Activated T-helper 9 cell treated with anti-CD3 and anti-CD28 coated beads, Interleukin-2, amount 50 U/mL, for 16 hours (primary cell): Measurements from ENCODE around the gene ALG1L2.
"Not testable (repeated sequence)": the region's sequence is repeated elsewhere in the genome, so short reads cannot be mapped to it uniquely, and the experiment has no call there.

Experiments
- DNase-seq: peaks from one replicate; pipeline ENCODE4 v3.0.0-alpha.2; 2020; ENCODE audit warnings: low read depth

Gene ALG1L2

GRCh38 chr3:130122891-130123775 lies 41.5 kb downstream of the ALG1L2 start:
- DNase-seq = not testable (repeated sequence)

DNA sequence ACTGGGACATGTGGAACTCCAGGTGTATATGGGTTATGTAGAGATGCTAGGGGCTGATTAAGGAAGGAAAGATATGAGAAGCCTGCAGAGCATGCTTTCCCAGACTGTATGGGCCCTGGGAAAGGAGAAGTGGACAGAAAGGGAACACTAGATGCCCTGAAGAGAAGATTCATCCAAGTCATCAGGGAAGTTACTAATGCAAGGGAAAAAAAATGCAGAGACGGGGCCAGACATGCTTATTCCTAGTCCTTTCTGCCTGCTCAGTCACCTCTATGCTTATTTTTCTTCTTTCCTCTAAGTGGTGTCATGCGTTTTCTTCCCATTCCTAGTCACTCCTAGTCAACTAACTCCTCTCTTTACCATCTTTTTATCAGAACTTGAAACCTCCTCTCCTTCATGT lies 43.8 kb downstream of the ALG1L2 start:
- DNase-seq = not testable (repeated sequence)

DNA sequence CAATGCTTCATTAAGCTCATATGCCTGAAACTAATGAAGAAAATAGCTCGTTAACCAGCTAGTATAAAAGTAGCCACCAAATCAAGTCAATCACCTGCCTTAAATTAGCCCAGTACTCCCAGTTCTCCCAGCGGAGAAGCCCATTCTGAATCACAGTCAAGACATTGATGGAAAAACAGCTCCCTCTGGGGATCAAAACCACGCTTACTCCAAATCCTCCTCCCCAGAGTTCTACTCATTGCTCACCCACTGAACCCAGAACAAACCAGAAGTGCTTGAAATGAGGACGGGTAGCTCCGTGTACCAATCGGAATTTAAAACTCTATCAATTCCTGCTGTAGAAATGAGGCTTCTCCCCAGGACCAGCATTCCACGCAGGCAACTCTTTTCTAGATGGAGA lies 54.7 kb downstream of the ALG1L2 start:
- not testable (repeated sequence) for DNase-seq

DNA sequence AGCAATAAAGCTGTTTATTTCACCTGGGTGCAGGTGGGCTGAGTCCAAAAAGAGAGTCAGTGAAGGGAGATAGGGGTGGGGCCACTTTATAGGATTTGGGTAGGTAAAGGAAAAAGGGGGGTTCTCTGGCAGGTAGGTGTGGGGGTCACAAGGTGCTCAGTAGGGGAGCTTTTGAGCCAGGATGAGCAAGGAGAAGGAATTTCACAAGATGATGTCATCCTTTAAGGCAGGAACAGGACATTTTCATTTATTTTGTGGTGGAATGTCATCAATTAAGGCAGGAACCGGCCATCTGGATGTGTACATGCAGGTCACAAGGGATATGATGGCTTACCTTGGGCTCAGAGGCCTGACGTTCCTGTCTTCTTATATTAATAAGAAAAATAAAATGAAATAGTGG lies 56.1 kb downstream of the ALG1L2 start:
- DNase-seq = not testable (repeated sequence)

- not testable (repeated sequence) for DNase-seq
Observed at GRCh38 chr3:130138992-130139391, 57.4 kb downstream of the ALG1L2 start.

GRCh38 chr3:130140756-130141155 lies 59.1 kb downstream of the ALG1L2 start:
- not testable (repeated sequence) for DNase-seq

GRCh38 chr3:130143648-130144327 lies 62.2 kb downstream of the ALG1L2 start:
- not testable (repeated sequence) for DNase-seq

DNA sequence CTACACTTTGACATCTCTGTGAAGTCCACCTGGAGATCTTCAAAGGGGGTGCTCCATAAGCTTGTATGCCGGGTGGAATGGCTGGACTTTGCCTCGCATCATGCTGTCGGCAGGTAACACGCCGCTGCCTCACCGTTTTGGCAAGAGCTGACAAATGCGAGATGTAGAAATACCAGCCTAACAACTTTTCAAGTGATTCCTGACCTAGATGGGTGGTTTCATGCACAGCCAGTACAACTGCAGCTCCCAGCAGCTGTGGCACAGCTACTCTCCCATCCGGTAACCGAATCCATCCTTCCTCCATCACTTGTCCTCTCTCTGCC lies 62.7 kb downstream of the ALG1L2 start:
- DNase-seq = not testable (repeated sequence)

- not testable (repeated sequence) for DNase-seq
Observed at GRCh38 chr3:130145456-130145855, 63.8 kb downstream of the ALG1L2 start.

DNA sequence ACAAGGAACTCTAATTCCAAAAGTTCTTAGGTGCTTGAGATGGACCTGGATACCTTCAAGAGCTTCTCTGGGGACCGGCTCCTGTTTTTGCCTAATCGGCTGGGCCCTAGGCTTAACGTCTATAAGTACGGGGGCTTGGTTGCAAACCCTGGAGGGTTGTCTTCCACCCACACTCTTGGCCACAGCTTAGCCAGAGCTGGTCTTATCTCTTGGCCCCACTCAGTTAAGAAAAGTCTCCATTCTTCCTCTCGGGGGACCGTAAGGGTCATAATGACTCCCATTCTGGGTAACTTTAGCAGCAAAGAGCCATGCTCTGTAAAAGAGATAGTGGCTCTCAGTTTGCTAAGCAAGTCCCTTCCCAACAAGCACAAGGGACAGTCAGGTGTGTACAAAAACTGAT lies 64.8 kb downstream of the ALG1L2 start:
- not testable (repeated sequence) for DNase-seq
